GM23338 (cell line): ENCODE data around the gene SPART. TPM values are rescaled to one million over a fixed set of nuclear protein-coding genes. Genes with fewer than 3 reads are reported as not detected.

Experiments
- ATAC-seq: fragments of 200-7000 bp; cut with Tn5 transposase; 3 replicates; pipeline ENCODE4 v1.9.1; 2020
- DNase-seq: peaks from one replicate; pipeline ENCODE4 v3.0.0-alpha.2; 2015; ENCODE audit warnings: low spot score
- H2AFZ ChIP-seq: fragments of 200-600 bp; sonication (generic); 2 replicates; pipeline ENCODE4 v1.8.0; 2016; ENCODE audit warnings: antibody characterized with exemption, mild to moderate bottlenecking, moderate library complexity
- H3F3A ChIP-seq: fragments of 200-600 bp; sonication (generic); replicated peaks from 2 replicates; pipeline ENCODE4 v1.8.0; 2017; ENCODE audit warnings: antibody characterized with exemption, mixed run types, low read depth
- H3K27ac ChIP-seq: fragments of 200-600 bp; sonication (generic); 2 replicates; pipeline ENCODE4 v1.6.1; 2016; ENCODE audit warnings: low read depth
- H3K27me3 ChIP-seq: fragments of 200-600 bp; sonication (generic); 2 replicates; pipeline ENCODE4 v1.8.0; 2016; ENCODE audit warnings: mild to moderate bottlenecking, mixed run types, moderate library complexity; ENCODE audit not compliant: insufficient read depth
- H3K36me3 ChIP-seq: fragments of 200-600 bp; sonication (generic); 2 replicates; pipeline ENCODE4 v1.8.0; 2016; ENCODE audit warnings: mild to moderate bottlenecking; ENCODE audit not compliant: insufficient read depth
- H3K4me1 ChIP-seq: fragments of 200-600 bp; sonication (generic); 2 replicates; pipeline ENCODE4 v1.8.0; 2016; ENCODE audit warnings: mild to moderate bottlenecking, moderate library complexity; ENCODE audit not compliant: insufficient read depth
- H3K4me2 ChIP-seq: fragments of 200-600 bp; sonication (generic); 2 replicates; pipeline ENCODE4 v1.7.1; 2017; ENCODE audit warnings: mixed run types
- H3K4me3 ChIP-seq: fragments of 200-600 bp; sonication (generic); 2 replicates; pipeline ENCODE4 v1.6.1; 2016; ENCODE audit warnings: mixed run types
- H3K79me2 ChIP-seq: fragments of 200-600 bp; sonication (generic); replicated peaks from 2 replicates; pipeline ENCODE4 v1.8.0; 2017; ENCODE audit warnings: mild to moderate bottlenecking; ENCODE audit not compliant: insufficient read depth
- H3K9me2 ChIP-seq: fragments of 200-600 bp; sonication (generic); 2 replicates; pipeline ENCODE4 v1.8.0; 2017; ENCODE audit not compliant: insufficient read depth
- H4K20me1 ChIP-seq: fragments of 200-600 bp; sonication (generic); replicated peaks from 2 replicates; pipeline ENCODE4 v1.8.0; 2017; ENCODE audit warnings: mild to moderate bottlenecking; ENCODE audit not compliant: insufficient read depth
- H3K27ac Mint-ChIP-seq: 2 replicates; pipeline ENCODE4 v1.8.0; 2020; ENCODE audit warnings: inconsistent platforms, mild to moderate bottlenecking, moderate library complexity, mixed read lengths
- H3K27me3 Mint-ChIP-seq: 3 replicates; pipeline ENCODE4 v1.8.0; 2022; ENCODE audit warnings: low read depth, mild to moderate bottlenecking, moderate library complexity, mixed read lengths, inconsistent platforms; ENCODE audit not compliant: insufficient read depth, poor library complexity
- H3K36me3 Mint-ChIP-seq: 3 replicates; pipeline ENCODE4 v1.8.0; 2021; ENCODE audit warnings: low read depth, mild to moderate bottlenecking, inconsistent platforms, moderate library complexity, mixed read lengths
- H3K4me1 Mint-ChIP-seq: 3 replicates; pipeline ENCODE4 v1.8.0; 2020; ENCODE audit warnings: mild to moderate bottlenecking, inconsistent platforms, mixed read lengths
- H3K4me3 Mint-ChIP-seq: 3 replicates; pipeline ENCODE4 v1.8.0; 2021; ENCODE audit warnings: moderate library complexity, mild to moderate bottlenecking, inconsistent platforms, mixed read lengths
- H3K9me3 Mint-ChIP-seq: 3 replicates; pipeline ENCODE4 v1.8.0; 2020; ENCODE audit warnings: moderate library complexity, mild to moderate bottlenecking, inconsistent platforms, mixed read lengths
- JUNB ChIP-seq: IDR thresholded peaks from one replicate; pipeline ENCODE4 v1.6.1; 2016; ENCODE audit warnings: antibody characterized with exemption; ENCODE audit not compliant: unreplicated experiment
- NANOG ChIP-seq: IDR thresholded peaks from 2 replicates; pipeline ENCODE4 v1.6.1; 2016; ENCODE audit warnings: antibody characterized with exemption, borderline replicate concordance
- POLR2AphosphoS5 ChIP-seq: IDR thresholded peaks from 2 replicates; pipeline ENCODE4 v1.6.1; 2016; ENCODE audit warnings: antibody characterized with exemption, low read depth
- ZNF114 ChIP-seq: fragments of 250-450 bp; sonication (Bioruptor Pico); IDR thresholded peaks from 2 replicates; pipeline ENCODE4 v1.5.0; 2020; ENCODE audit warnings: mild to moderate bottlenecking, moderate library complexity
- ZNF331 ChIP-seq: fragments of 250-450 bp; sonication (Bioruptor Pico); IDR thresholded peaks from 2 replicates; pipeline ENCODE4 v1.5.0; 2020; ENCODE audit warnings: low read depth, mild to moderate bottlenecking, moderate library complexity
- polyA plus RNA-seq: library from polyadenylated mRNA; unstranded; fragments of >200 nt; fragmentation: Nextera tagmentation; extraction: Ambion mirVana; gene quantifications from 2 replicates; pipeline ENCODE4 v1.2.1, GENCODE V29; 2016
- total RNA-seq: library from RNA; depleted of rRNA; stranded (reverse); fragments of >200 nt; shearing (Covaris generic); gene quantifications from 2 replicates; pipeline ENCODE4 v1.2.3, GENCODE V29; 2014
- TF ChIP-seq, protein P1 (sequence below), 2 experiments: fragments of 200-600 bp in 1 of 2; sonication (generic) in 1 of 2; conservative IDR thresholded peaks; 2 replicates each; pipeline versions ENCODE4 v1.5.1 to v1.6.1; 2016 to 2017; ENCODE audit warnings: antibody characterized with exemption in 2 of 2, low read depth in 2 of 2, mild to moderate bottlenecking in 2 of 2, moderate library complexity in 1 of 2
- TF ChIP-seq, protein P2 (sequence below): IDR thresholded peaks from 2 replicates; pipeline ENCODE4 v1.6.1; 2016; ENCODE audit warnings: antibody characterized with exemption
- TF ChIP-seq, protein P3 (sequence below): fragments of 250-450 bp; sonication (Bioruptor Pico); IDR thresholded peaks from 2 replicates; pipeline ENCODE4 v1.5.0; 2020; ENCODE audit warnings: mild to moderate bottlenecking, moderate library complexity

The SPART gene
- total and polyA plus RNA-seq, 2 experiments from 2014 or later, result 109 to 116 TPM

DNA sequence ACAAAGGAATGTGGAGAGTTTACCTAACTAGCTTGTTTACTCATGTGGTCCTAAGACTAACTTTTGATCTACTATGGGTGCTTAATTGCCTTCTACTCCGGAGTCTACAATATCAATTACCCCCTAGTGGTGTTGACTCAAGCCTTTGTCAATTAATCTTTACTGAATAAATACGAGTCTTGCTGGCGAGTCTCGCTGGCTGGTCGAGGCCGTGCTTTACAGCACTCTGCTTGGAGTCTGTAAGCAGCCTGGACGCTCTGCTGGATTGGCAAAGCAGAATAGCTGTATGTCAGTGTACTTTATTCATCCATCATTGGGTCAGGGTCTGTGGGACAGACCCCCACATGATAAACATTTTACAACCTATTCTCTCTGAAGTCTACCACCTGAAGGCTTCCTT is 9.9 kb upstream of the SPART start:
- DNase-seq (no peak), ATAC-seq (peak; percentile 26; the same call in 1 of the 3 replicates)
- Histone ChIP-seq H3K4me3 (no peak overlapping the region), H3K4me1 (no peaks in the 10 kb centered on the region), H3K79me2 (no peaks in the 10 kb centered on the region), H3K27me3 (peaks cover 42% of the 10 kb centered on the region), H3K27ac (no peak overlapping the region), H3K36me3 (no peaks in the 10 kb centered on the region), H3K9me2 (no peaks in the 10 kb centered on the region; the same call in 1 of the 2 replicates), H3K4me2 (no peak overlapping the region), H4K20me1 (no peaks in the 10 kb centered on the region), H2AFZ (no peak overlapping the region), H3F3A (no peaks in the 10 kb centered on the region)
- TF ChIP-seq, protein P1, sequence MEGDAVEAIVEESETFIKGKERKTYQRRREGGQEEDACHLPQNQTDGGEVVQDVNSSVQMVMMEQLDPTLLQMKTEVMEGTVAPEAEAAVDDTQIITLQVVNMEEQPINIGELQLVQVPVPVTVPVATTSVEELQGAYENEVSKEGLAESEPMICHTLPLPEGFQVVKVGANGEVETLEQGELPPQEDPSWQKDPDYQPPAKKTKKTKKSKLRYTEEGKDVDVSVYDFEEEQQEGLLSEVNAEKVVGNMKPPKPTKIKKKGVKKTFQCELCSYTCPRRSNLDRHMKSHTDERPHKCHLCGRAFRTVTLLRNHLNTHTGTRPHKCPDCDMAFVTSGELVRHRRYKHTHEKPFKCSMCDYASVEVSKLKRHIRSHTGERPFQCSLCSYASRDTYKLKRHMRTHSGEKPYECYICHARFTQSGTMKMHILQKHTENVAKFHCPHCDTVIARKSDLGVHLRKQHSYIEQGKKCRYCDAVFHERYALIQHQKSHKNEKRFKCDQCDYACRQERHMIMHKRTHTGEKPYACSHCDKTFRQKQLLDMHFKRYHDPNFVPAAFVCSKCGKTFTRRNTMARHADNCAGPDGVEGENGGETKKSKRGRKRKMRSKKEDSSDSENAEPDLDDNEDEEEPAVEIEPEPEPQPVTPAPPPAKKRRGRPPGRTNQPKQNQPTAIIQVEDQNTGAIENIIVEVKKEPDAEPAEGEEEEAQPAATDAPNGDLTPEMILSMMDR (conservative IDR thresholded peaks at IDR 0.05; ENCODE audit: low read depth in 2 of 2), result no peak
- Mint-ChIP-seq H3K27me3 (peaks cover 4% of the 10 kb centered on the region), H3K27ac (no peak overlapping the region), H3K4me1 (no peaks in the 10 kb centered on the region), H3K9me3 (no peaks in the 10 kb centered on the region), H3K4me3 (no peak overlapping the region), H3K36me3 (peaks cover 3% of the 10 kb centered on the region; the same call in 2 of the 3 replicates)

DNA sequence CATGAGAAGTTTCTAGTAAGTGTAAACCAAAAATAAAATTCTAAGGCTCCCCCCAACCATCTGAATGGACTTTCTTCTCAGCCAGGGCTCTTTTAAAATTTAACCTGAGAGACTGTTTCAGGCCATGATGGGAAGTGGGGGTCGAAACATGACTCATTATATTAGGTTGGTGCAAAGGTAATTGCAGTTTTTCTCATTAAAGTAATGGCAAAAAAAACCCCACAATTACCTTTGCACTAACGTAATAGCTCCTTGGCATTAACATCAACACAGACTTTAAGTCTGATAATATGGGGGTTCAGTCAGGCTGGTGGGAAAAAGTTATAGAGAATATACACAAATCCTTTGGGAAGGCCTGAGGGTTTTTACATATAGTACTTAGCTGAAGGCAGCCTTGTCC is 9.4 kb upstream of the SPART start:
- Histone ChIP-seq H3K4me3 (no peak overlapping the region), H3K9me2 (no peaks in the 10 kb centered on the region; the same call in 1 of the 2 replicates), H3F3A (no peaks in the 10 kb centered on the region), H2AFZ (no peak overlapping the region), H3K79me2 (no peaks in the 10 kb centered on the region), H4K20me1 (no peaks in the 10 kb centered on the region), H3K4me2 (no peak overlapping the region), H3K36me3 (no peaks in the 10 kb centered on the region), H3K27ac (no peak overlapping the region), H3K4me1 (no peaks in the 10 kb centered on the region), H3K27me3 (peaks cover 42% of the 10 kb centered on the region)
- no peak for ATAC-seq
- H3K4me1 Mint-ChIP-seq, result no peaks in the 10 kb centered on the region
- no peak for DNase-seq
- H3K9me3 Mint-ChIP-seq, result no peaks in the 10 kb centered on the region
- peaks cover 4% of the 10 kb centered on the region for H3K27me3 Mint-ChIP-seq
- H3K36me3 Mint-ChIP-seq, result peaks cover 3% of the 10 kb centered on the region; the same call in 2 of the 3 replicates
- H3K27ac Mint-ChIP-seq, result no peak overlapping the region
- H3K4me3 Mint-ChIP-seq, result no peak overlapping the region
- TF ChIP-seq JUNB (no peak), POLR2AphosphoS5 (no peak), ZNF331 (CRISPR knock-in tag) (no peak), NANOG (no peak), ZNF114 (CRISPR knock-in tag) (no peak)
- TF ChIP-seq, protein P1 (conservative IDR thresholded peaks at IDR 0.05; ENCODE audit: low read depth in 2 of 2), result no peak
- TF ChIP-seq, protein P2, sequence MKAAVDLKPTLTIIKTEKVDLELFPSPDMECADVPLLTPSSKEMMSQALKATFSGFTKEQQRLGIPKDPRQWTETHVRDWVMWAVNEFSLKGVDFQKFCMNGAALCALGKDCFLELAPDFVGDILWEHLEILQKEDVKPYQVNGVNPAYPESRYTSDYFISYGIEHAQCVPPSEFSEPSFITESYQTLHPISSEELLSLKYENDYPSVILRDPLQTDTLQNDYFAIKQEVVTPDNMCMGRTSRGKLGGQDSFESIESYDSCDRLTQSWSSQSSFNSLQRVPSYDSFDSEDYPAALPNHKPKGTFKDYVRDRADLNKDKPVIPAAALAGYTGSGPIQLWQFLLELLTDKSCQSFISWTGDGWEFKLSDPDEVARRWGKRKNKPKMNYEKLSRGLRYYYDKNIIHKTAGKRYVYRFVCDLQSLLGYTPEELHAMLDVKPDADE, result no peak
- TF ChIP-seq, protein P3, sequence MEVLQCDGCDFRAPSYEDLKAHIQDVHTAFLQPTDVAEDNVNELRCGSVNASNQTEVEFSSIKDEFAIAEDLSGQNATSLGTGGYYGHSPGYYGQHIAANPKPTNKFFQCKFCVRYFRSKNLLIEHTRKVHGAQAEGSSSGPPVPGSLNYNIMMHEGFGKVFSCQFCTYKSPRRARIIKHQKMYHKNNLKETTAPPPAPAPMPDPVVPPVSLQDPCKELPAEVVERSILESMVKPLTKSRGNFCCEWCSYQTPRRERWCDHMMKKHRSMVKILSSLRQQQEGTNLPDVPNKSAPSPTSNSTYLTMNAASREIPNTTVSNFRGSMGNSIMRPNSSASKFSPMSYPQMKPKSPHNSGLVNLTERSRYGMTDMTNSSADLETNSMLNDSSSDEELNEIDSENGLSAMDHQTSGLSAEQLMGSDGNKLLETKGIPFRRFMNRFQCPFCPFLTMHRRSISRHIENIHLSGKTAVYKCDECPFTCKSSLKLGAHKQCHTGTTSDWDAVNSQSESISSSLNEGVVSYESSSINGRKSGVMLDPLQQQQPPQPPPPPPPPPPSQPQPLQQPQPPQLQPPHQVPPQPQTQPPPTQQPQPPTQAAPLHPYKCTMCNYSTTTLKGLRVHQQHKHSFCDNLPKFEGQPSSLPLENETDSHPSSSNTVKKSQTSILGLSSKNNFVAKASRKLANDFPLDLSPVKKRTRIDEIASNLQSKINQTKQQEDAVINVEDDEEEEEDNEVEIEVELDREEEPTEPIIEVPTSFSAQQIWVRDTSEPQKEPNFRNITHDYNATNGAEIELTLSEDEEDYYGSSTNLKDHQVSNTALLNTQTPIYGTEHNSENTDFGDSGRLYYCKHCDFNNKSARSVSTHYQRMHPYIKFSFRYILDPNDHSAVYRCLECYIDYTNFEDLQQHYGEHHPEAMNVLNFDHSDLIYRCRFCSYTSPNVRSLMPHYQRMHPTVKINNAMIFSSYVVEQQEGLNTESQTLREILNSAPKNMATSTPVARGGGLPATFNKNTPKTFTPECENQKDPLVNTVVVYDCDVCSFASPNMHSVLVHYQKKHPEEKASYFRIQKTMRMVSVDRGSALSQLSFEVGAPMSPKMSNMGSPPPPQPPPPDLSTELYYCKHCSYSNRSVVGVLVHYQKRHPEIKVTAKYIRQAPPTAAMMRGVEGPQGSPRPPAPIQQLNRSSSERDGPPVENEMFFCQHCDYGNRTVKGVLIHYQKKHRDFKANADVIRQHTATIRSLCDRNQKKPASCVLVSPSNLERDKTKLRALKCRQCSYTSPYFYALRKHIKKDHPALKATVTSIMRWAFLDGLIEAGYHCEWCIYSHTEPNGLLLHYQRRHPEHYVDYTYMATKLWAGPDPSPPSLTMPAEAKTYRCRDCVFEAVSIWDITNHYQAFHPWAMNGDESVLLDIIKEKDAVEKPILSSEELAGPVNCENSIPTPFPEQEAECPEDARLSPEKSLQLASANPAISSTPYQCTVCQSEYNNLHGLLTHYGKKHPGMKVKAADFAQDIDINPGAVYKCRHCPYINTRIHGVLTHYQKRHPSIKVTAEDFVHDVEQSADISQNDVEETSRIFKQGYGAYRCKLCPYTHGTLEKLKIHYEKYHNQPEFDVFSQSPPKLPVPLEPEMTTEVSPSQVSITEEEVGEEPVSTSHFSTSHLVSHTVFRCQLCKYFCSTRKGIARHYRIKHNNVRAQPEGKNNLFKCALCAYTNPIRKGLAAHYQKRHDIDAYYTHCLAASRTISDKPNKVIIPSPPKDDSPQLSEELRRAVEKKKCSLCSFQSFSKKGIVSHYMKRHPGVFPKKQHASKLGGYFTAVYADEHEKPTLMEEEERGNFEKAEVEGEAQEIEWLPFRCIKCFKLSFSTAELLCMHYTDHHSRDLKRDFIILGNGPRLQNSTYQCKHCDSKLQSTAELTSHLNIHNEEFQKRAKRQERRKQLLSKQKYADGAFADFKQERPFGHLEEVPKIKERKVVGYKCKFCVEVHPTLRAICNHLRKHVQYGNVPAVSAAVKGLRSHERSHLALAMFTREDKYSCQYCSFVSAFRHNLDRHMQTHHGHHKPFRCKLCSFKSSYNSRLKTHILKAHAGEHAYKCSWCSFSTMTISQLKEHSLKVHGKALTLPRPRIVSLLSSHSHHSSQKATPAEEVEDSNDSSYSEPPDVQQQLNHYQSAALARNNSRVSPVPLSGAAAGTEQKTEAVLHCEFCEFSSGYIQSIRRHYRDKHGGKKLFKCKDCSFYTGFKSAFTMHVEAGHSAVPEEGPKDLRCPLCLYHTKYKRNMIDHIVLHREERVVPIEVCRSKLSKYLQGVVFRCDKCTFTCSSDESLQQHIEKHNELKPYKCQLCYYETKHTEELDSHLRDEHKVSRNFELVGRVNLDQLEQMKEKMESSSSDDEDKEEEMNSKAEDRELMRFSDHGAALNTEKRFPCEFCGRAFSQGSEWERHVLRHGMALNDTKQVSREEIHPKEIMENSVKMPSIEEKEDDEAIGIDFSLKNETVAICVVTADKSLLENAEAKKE, result no peak
